Ishikawa (cell line): Measurements from ENCODE around the gene YBEY.

Experiments
- FOXM1 ChIP-seq: IDR thresholded peaks from 2 replicates; pipeline ENCODE4 v1.6.1; 2012; ENCODE audit warnings: low read depth, borderline replicate concordance
- NFIC ChIP-seq: IDR thresholded peaks from 2 replicates; pipeline ENCODE4 v1.6.1; 2012
- RAD21 ChIP-seq: IDR thresholded peaks from 2 replicates; pipeline ENCODE4 v1.6.1; 2012; ENCODE audit warnings: low read depth
- TEAD4 ChIP-seq: IDR thresholded peaks from 2 replicates; pipeline ENCODE4 v1.6.1; 2012
- TF ChIP-seq, protein P1 (sequence below): IDR thresholded peaks from 2 replicates; pipeline ENCODE4 v1.6.1; 2012; ENCODE audit warnings: low read depth, mild to moderate bottlenecking
- TF ChIP-seq, protein P2 (sequence below): IDR thresholded peaks from 2 replicates; pipeline ENCODE4 v1.6.1; 2012

DNA sequence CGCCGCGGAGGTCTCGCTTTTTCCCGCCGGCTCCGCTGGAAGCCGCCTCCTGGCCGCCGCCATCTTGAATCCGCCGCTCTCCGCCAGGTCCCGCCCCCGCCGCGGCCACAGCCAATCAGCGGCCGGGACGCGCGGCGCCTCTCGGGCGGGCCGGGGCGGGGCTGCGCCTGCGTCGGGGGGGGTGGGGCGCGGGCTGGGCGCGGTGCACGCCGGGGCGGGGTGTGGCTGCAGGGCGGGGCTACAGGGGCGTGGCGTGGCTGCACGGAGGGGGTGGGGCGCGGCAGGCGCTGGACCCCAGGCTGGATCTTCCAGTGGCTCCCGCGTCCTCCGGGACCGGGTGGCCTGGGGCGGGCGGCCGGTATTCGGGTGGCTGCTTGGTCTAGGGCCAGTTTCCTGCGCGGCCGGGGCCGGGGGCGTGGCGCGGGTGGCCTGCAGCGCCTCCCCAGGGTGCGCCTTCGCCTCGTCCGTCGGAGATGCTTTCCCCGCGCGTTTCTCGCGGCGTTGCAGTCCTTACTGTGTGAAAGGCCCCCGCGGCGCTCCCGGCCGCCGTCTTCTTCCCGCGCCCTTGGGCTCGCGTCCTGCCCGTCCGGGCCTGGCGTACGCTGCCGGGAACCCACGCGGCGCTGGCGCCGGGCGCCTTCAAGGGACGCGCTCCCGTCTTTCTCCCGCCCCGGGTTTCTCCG, 38.4 kb downstream of the YBEY start:
- no peak for TF ChIP-seq NFIC
- TF ChIP-seq RAD21 = no peak
- no peak for TF ChIP-seq FOXM1
- TF ChIP-seq, protein P1, sequence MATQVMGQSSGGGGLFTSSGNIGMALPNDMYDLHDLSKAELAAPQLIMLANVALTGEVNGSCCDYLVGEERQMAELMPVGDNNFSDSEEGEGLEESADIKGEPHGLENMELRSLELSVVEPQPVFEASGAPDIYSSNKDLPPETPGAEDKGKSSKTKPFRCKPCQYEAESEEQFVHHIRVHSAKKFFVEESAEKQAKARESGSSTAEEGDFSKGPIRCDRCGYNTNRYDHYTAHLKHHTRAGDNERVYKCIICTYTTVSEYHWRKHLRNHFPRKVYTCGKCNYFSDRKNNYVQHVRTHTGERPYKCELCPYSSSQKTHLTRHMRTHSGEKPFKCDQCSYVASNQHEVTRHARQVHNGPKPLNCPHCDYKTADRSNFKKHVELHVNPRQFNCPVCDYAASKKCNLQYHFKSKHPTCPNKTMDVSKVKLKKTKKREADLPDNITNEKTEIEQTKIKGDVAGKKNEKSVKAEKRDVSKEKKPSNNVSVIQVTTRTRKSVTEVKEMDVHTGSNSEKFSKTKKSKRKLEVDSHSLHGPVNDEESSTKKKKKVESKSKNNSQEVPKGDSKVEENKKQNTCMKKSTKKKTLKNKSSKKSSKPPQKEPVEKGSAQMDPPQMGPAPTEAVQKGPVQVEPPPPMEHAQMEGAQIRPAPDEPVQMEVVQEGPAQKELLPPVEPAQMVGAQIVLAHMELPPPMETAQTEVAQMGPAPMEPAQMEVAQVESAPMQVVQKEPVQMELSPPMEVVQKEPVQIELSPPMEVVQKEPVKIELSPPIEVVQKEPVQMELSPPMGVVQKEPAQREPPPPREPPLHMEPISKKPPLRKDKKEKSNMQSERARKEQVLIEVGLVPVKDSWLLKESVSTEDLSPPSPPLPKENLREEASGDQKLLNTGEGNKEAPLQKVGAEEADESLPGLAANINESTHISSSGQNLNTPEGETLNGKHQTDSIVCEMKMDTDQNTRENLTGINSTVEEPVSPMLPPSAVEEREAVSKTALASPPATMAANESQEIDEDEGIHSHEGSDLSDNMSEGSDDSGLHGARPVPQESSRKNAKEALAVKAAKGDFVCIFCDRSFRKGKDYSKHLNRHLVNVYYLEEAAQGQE = no peak
- TF ChIP-seq TEAD4 = no peak
- TF ChIP-seq, protein P2, sequence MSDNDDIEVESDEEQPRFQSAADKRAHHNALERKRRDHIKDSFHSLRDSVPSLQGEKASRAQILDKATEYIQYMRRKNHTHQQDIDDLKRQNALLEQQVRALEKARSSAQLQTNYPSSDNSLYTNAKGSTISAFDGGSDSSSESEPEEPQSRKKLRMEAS = peak; percentile 36; the same call in 1 of the 2 replicates
